Measurements from ENCODE around the gene KXD1.

Gene KXD1

GRCh38 chr19:18618236-18618635 is 60.6 kb downstream of the KXD1 start:
- no peak for DNase-seq

Measured in NCI-H187 (cell line).